Fibroblast of the aortic adventitia (primary cell): ENCODE data around the gene KLK7. TPM values are rescaled to one million over a fixed set of nuclear protein-coding genes. Genes with fewer than 3 reads are reported as not detected.

Experiments used
- DNase-seq: peaks from one replicate; pipeline ENCODE4 v3.0.0-alpha.2; 2010; ENCODE audit warnings: low read depth
- H3K4me3 ChIP-seq: 2 replicates; pipeline ENCODE4 v1.5.1; 2011; ENCODE audit warnings: low read depth, mild to moderate bottlenecking, control low read depth, low read length, moderate library complexity
- CTCF ChIP-seq: IDR thresholded peaks from 2 replicates; pipeline ENCODE4 v1.5.1; 2011; ENCODE audit warnings: mild to moderate bottlenecking, low read length, control low read depth, inconsistent platforms; ENCODE audit not compliant: insufficient read depth
- total RNA-seq: library from RNA; depleted of rRNA; stranded (reverse); fragments of >200 nt; gene quantifications from 2 replicates; pipeline ENCODE4 v1.2.3, GENCODE V29; 2012; ENCODE audit warnings: low replicate concordance

KLK7 gene
- total RNA-seq: 0.18 TPM in 1 of 2 replicates, not detected in the other

DNA sequence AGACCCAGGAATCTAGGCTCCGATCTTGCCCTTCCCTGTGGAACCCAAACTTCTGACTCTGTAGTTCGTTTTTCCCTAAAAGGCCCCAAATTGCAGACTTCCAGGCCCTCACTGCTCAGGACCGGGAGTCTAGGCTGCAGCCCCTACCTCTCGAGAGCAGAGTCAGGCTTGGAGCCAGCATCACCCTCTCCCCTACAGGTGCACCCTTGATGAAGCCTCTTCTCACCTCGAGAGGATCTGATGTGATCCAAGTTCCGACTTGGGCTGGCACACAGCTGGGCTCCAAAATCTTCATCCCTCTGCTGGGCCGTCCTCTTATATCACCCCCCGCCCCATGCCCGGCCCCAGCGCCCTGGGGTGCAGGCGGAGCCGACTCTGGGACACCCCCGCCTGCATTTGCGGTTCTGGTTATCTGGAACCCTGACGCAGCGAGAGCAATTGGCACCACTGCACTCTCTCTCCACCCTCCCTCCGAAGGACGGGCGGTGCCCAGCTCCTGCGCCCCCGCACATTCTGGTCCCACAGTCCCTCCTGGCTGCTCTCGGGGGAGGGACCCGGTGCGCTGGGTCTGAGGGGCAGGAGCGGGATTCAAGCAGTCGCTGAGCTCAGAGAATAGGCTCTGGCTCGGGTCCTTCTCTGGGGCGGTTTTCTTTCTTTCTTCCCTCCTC, at the start of gene KLK7:
KLK7 (minus strand) TSS at position 293 of the 668 bp plus-strand sequence. CDS start 1,518 bp downstream, outside the sequence.
- DNase-seq: no peak
- no peak within 1 kb of the TSS for H3K4me3 ChIP-seq
- no peak for TF ChIP-seq CTCF

DNA sequence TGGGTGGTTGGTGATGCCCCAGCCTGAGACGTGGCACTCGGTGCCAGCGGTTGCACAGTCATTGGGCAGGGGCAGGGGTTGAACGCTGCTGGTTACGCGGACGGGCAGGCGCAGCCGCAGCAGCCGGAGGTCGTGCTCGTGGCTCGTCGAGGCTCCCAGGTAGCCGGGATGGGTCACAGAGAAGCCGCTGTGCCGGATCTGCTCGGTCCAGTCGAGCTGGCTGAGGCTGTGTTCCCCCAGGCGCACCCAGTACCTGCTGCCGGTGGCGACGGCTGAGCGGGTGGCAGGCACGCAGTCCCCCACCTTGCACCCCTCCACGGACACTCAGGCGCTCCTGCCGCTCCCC, 48.1 kb upstream of the KLK7 start:
- no peak for TF ChIP-seq CTCF
- no peak overlapping the region for H3K4me3 ChIP-seq
- no peak for DNase-seq

DNA sequence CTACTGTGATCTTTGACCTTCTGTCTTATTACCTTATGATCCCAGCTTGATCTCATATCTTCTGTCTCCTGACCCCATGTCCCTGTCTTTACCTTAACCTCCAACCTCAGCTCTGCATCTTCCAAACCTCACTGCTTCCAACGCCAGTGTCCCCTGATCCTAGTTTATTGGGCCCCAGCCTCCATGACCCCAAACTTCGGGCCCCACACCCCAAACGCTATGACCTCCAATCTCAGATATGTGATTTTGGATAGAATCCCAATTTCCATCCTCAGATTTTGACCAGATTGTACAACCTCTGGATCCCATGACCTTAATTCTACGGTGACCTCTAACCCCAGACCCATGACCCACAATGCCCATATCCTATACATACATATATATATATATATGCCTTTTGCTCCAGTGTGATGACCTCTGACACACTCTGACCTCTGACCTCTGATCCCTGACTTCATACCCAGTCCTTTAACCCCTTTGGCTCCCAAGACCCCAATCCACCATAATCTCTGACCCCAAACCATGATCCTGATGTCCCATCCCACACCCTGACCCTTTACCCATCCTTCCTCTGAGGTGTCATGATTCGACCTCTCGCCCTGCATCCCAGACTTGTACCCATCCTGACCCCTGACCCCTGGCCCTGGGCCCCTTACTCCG, 47.6 kb upstream of the KLK7 start:
- H3K4me3 ChIP-seq: no peak overlapping the region
- no peak for TF ChIP-seq CTCF
- no peak for DNase-seq

- H3K4me3 ChIP-seq: no peak overlapping the region
- TF ChIP-seq CTCF: no peak
- DNase-seq: no peak
These were observed 46.9 kb upstream of the KLK7 start for GRCh38 chr19:51030631-51031030.

DNA sequence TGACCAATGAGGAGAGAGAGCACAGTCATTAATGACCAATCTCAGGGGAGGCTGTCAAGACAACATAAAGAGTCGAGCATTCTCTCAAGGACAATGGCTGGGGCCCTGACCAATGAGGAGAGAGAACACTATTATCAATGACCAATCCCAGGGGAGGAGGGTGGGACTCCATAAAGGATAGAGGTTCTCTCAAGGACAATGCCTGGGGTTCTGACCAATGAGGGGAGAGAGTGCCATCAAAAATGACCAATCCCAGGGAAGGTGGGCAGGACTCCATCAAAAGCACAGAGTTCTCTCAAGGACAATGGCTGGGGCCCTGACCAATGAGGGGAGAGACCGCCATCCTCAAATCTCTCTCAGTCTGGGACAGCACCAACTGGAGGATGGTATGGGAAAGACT, 46.0 kb upstream of the KLK7 start:
- TF ChIP-seq CTCF: no peak
- no peak overlapping the region for H3K4me3 ChIP-seq

DNA sequence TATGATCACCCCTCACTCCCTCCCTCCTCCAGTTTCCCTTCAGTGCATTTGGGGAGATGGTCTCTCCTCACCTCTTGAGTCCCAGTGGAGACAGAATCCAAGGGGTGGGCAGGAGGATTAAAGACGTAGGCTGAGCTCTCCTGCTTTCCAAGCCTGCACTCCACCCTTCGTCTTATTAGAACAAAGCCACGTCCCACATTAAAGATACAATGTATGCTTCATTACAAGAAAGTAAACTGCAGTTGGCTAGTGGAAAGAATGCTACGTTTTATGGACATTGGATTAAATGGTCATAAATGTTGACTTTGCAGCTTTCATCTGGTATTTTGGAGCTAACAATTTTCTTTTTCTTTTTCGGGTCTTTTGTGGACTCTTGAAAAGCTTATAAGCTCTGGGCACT, 44.2 kb upstream of the KLK7 start:
- no peak for DNase-seq
- TF ChIP-seq CTCF: no peak
- no peak overlapping the region for H3K4me3 ChIP-seq

More for the DNA sequence above, 46.0 kb upstream of the KLK7 start:
- no peak for DNase-seq
